ENCODE results near the gene MAP3K15.

DNA sequence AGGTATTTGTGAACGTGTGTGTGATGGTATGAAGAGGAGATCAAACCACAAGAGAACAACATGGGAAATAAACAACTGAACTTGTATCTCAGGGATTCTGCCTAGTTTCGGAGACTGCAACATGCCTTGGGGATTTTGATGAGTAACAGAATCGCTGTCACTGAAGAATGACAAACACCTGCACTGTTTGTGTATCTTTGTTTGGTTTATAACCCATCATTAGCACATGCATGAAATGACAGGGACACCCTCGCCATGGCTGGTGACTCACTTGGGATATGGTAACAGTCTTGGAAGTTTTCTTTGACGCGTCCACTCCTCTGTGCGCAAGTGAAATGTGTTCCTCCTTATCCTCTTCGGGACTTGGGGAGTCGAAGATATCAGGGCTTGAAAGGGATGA is 30.3 kb upstream of the MAP3K15 start:
- TF ChIP-seq, protein P1, sequence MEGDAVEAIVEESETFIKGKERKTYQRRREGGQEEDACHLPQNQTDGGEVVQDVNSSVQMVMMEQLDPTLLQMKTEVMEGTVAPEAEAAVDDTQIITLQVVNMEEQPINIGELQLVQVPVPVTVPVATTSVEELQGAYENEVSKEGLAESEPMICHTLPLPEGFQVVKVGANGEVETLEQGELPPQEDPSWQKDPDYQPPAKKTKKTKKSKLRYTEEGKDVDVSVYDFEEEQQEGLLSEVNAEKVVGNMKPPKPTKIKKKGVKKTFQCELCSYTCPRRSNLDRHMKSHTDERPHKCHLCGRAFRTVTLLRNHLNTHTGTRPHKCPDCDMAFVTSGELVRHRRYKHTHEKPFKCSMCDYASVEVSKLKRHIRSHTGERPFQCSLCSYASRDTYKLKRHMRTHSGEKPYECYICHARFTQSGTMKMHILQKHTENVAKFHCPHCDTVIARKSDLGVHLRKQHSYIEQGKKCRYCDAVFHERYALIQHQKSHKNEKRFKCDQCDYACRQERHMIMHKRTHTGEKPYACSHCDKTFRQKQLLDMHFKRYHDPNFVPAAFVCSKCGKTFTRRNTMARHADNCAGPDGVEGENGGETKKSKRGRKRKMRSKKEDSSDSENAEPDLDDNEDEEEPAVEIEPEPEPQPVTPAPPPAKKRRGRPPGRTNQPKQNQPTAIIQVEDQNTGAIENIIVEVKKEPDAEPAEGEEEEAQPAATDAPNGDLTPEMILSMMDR (IDR thresholded peaks at IDR 0.05; ENCODE audit: insufficient read depth, low read depth, low read length), result no peak
- TF ChIP-seq EZH2 (IDR thresholded peaks at IDR 0.05; ENCODE audit: insufficient read depth, low read length), result no peak
